GM12878 (cell line): ENCODE measurements around the gene CD300LG. TPM values are rescaled to one million over a fixed set of nuclear protein-coding genes. Genes with fewer than 3 reads are reported as not detected.

Experiments
- ATAC-seq: fragments of 200-7000 bp; cut with Tn5 transposase; 3 replicates; pipeline ENCODE4 v1.9.1; 2020; ENCODE audit warnings: mild to moderate bottlenecking, moderate library complexity
- BruUV-seq: library from RNA; stranded (reverse); fragments of 400-500 nt; replicated peaks from 2 replicates; lab custom pipeline; 2021; lab: Mats Ljungman, UMichigan
- CTCF ChIA-PET: fragments of 300-600 bp; sonication (Branson Sonifier 250); formaldehyde crosslinking; extraction: SDS; loops from one replicate; lab custom pipeline; 2021; ENCODE audit warnings: inconsistent platforms; lab: Yijun Ruan, JAX
- POLR2A ChIA-PET: fragments of 350-600 bp; formaldehyde crosslinking; extraction: SDS; loops from one replicate; lab custom pipeline; 2021; ENCODE audit warnings: inconsistent platforms; lab: Charles Lee
- RAD21 ChIA-PET: fragments of 300-600 bp; sonication (Branson Sonifier 250); formaldehyde crosslinking; loops from one replicate; lab custom pipeline; 2023; ENCODE audit warnings: antibody characterized with exemption; ENCODE audit not compliant: unreplicated experiment; lab: Charles Lee
- SMC1A ChIA-PET: fragments of 300-600 bp; sonication (Branson Sonifier 250); formaldehyde crosslinking; loops from one replicate; lab custom pipeline; 2023; ENCODE audit not compliant: unreplicated experiment, uncharacterized antibody; lab: Charles Lee
- DNase-seq: peaks from one replicate; pipeline ENCODE4 v3.0.0-alpha.2; 2011; ENCODE audit warnings: low read depth, low spot score
- FAIRE-seq: peaks from 3 replicates; lab custom pipeline; 2011; peaks lifted over from hg19 to GRCh38; lab: Jason Lieb, UNC
- H2AFZ ChIP-seq: 2 replicates; pipeline ENCODE4 v1.6.0; 2011; ENCODE audit warnings: low read depth, low read length, control low read depth; ENCODE audit not compliant: control insufficient read depth
- H3K27ac ChIP-seq: 2 replicates; pipeline ENCODE4 v1.5.1; 2011; ENCODE audit warnings: control low read depth; ENCODE audit not compliant: control insufficient read depth, insufficient read depth
- H3K27me3 ChIP-seq, 2 experiments: replicated peaks in 1 of 2; 2 replicates each; pipeline versions ENCODE4 v1.6.0 to v1.6.1; 2011; ENCODE audit warnings: low read length in 1 of 2; ENCODE audit not compliant: control insufficient read depth in 2 of 2, insufficient read depth in 2 of 2
- H3K36me3 ChIP-seq, 2 experiments: 2 replicates each; pipeline ENCODE4 v1.5.1; 2011; ENCODE audit warnings: low read length in 1 of 2; ENCODE audit not compliant: control insufficient read depth in 2 of 2, insufficient read depth in 2 of 2
- H3K4me1 ChIP-seq: 2 replicates; pipeline ENCODE4 v1.6.1; 2011; ENCODE audit warnings: mild to moderate bottlenecking, low read length, moderate library complexity, mixed read lengths; ENCODE audit not compliant: control insufficient read depth, insufficient read depth
- H3K4me2 ChIP-seq: 2 replicates; pipeline ENCODE4 v1.6.0; 2011; ENCODE audit warnings: control low read depth; ENCODE audit not compliant: control insufficient read depth, insufficient read depth
- H3K4me3 ChIP-seq: fragments of 200-600 bp; sonication (generic); 2 replicates; pipeline ENCODE4 v1.5.1; 2016
- H3K79me2 ChIP-seq: 2 replicates; pipeline ENCODE4 v1.6.0; 2011; ENCODE audit warnings: low read length; ENCODE audit not compliant: control insufficient read depth, insufficient read depth
- H3K9ac ChIP-seq: 2 replicates; pipeline ENCODE4 v1.8.0; 2011; ENCODE audit warnings: low read length, control low read depth, mixed read lengths; ENCODE audit not compliant: control insufficient read depth, insufficient read depth
- H3K9me3 ChIP-seq: replicated peaks from 3 replicates; pipeline ENCODE4 v1.5.1; 2011; ENCODE audit warnings: mild to moderate bottlenecking, low read length; ENCODE audit not compliant: control insufficient read depth, insufficient read depth
- H4K20me1 ChIP-seq: 2 replicates; pipeline ENCODE4 v1.6.0; 2011; ENCODE audit not compliant: control insufficient read depth, insufficient read depth
- BHLHE40 ChIP-seq, 2 experiments: fragments of 450-650 bp in 1 of 2; IDR thresholded peaks; 2 replicates each; pipeline ENCODE4 v1.6.1; 2011 to 2017; ENCODE audit warnings: low read depth in 2 of 2, borderline replicate concordance in 1 of 2, improper control_type of control experiment in 1 of 2, low read length in 1 of 2, mild to moderate bottlenecking in 1 of 2
- FOS ChIP-seq: IDR thresholded peaks from 3 replicates; pipeline ENCODE4 v1.6.1; 2011; ENCODE audit warnings: borderline replicate concordance; ENCODE audit not compliant: insufficient read length; ENCODE audit errors: extremely low read depth
- HCFC1 ChIP-seq: fragments of 150-350 bp; IDR thresholded peaks from 2 replicates; pipeline ENCODE4 v1.6.1; 2014; ENCODE audit warnings: low read length
- KAT2A ChIP-seq: conservative IDR thresholded peaks from 2 replicates; pipeline ENCODE4 v1.6.1; 2011; ENCODE audit warnings: low read depth, low read length; ENCODE audit not compliant: control insufficient read depth
- MXI1 ChIP-seq: fragments of 150-350 bp; IDR thresholded peaks from 2 replicates; pipeline ENCODE4 v1.6.1; 2011; ENCODE audit warnings: low read depth, mild to moderate bottlenecking, inconsistent platforms, low read length, improper control_type of control experiment
- NFIC ChIP-seq: IDR thresholded peaks from 2 replicates; pipeline ENCODE4 v1.6.1; 2012; ENCODE audit warnings: low read depth, mild to moderate bottlenecking, inconsistent platforms, low read length, moderate library complexity
- NFXL1 ChIP-seq: fragments of 450-650 bp; IDR thresholded peaks from 2 replicates; pipeline ENCODE4 v1.6.1; 2017; ENCODE audit warnings: antibody characterized with exemption, mild to moderate bottlenecking, borderline replicate concordance
- RAD21 ChIP-seq: IDR thresholded peaks from 2 replicates; pipeline ENCODE4 v1.6.1; 2011; ENCODE audit warnings: mild to moderate bottlenecking, low read depth, low read length, moderate library complexity; ENCODE audit not compliant: insufficient read depth
- SIN3A ChIP-seq: IDR thresholded peaks from 2 replicates; pipeline ENCODE4 v1.6.1; 2012; ENCODE audit warnings: low read depth, low read length, improper control_type of control experiment
- SMC3 ChIP-seq: IDR thresholded peaks from 2 replicates; pipeline ENCODE4 v1.6.1; 2011; ENCODE audit warnings: low read length, improper control_type of control experiment, borderline replicate concordance
- YY1 ChIP-seq: IDR thresholded peaks from 2 replicates; pipeline ENCODE4 v1.6.1; 2011; ENCODE audit warnings: low read depth, mild to moderate bottlenecking, low read length
- WGBS: methylation state at CpG from one replicate; pipeline ENCODE4 v1.1.6; 2016; ENCODE audit warnings: low lambda C conversion rate; ENCODE audit not compliant: insufficient replicate concordance, insufficient coverage; ENCODE audit errors: missing lambda C conversion rate; 5-methylcytosine and 5-hydroxymethylcytosine counted together
- in situ Hi-C: fragments of 300-500 bp; cut with MboI; formaldehyde crosslinking; loops from 9 replicates; pipeline ENCODE4 v1.14.3; 2018; ENCODE audit warnings: mixed read lengths
- intact Hi-C: fragments of 100-400 bp; cut with micrococcal nuclease; formaldehyde crosslinking; loops from one replicate; pipeline ENCODE4 v1.14.2; 2022; ENCODE audit not compliant: unreplicated experiment
- polyA plus RNA-seq, 11 experiments: library from polyadenylated mRNA; depleted of rRNA in 4 of 11; unstranded in 6 of 11; stranded (reverse) in 5 of 11; fragments of >200 nt; fragmentation: Nextera tagmentation in 4 of 11; fragmentation: Illumina TruSeq in 1 of 11; extraction: Ambion mirVana in 4 of 11; extraction: Trizol in 1 of 11; gene quantifications; 1 replicate in 1 of 11; 2 replicates in 10 of 11; pipeline versions ENCODE4 v1.2.1 to v1.2.3, GENCODE V29; 2011 to 2016; ENCODE audit warnings: inconsistent platforms in 2 of 11, missing spikeins in 2 of 11, low read depth in 1 of 11
- total RNA-seq, 4 experiments: library from RNA; depleted of rRNA in 3 of 4; stranded (reverse); fragments of >200 nt in 3 of 4; fragmentation: Illumina TruSeq in 1 of 4; extraction: Trizol in 1 of 4; gene quantifications; 2 replicates each; pipeline versions ENCODE4 v1.2.1 to v1.2.3, GENCODE V29; 2013 to 2021
- TF ChIP-seq, protein P1 (sequence below): fragments of 450-650 bp; IDR thresholded peaks from 2 replicates; pipeline ENCODE4 v1.6.1; 2017; ENCODE audit warnings: mild to moderate bottlenecking, moderate library complexity
- TF ChIP-seq, protein P2 (sequence below), 3 experiments: IDR thresholded peaks in 2 of 3; conservative IDR thresholded peaks in 1 of 3; 2 replicates each; pipeline ENCODE4 v1.5.1; 2011; ENCODE audit warnings: low read depth in 3 of 3, low read length in 3 of 3, mild to moderate bottlenecking in 3 of 3, control low read depth in 2 of 3, moderate library complexity in 2 of 3, inconsistent platforms in 1 of 3, mixed read lengths in 1 of 3; ENCODE audit not compliant: control insufficient read depth in 2 of 3, insufficient read depth in 1 of 3; ENCODE audit errors: extremely low read depth in 1 of 3

Gene CD300LG
- total and polyA plus RNA-seq, 10 of the 15 experiments (the other 5 are each of a cell fraction or from before 2014, with no cell fraction given): not detected

DNA sequence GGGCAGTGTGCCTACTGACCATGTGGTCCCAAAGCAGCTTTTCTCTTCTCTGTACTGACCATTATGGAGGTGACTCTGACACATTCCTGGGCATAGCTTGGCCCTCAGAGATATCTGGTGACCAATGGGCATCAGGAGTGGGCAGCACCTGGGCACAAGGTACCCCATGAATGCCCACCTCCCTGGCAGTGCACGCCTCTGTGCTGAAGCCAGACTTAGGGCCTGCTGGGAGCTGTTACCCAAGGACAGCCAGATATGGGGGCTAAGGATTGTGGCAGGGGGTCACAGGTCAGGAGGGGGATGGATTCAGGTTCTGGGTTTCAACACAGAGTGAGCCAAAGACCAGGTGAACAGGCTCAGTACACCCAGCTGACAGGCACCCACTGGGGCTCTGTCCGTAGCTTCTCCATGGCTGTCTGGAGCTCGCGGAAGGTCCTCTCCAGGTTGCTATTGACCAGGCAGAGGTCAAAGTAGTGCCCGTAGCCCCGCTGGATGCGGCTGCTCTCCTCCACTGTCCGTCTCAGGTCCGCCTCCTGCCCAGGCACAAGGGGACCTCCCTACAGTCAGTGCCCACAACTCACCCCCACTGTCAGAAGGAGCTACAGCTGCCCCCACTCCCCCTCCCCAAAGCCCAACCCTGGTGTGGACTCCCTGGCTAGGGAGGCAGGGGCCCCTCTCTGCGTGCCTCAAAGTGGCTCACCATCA, 30.6 kb downstream of the CD300LG start (continued):
- TF ChIP-seq, protein P1, sequence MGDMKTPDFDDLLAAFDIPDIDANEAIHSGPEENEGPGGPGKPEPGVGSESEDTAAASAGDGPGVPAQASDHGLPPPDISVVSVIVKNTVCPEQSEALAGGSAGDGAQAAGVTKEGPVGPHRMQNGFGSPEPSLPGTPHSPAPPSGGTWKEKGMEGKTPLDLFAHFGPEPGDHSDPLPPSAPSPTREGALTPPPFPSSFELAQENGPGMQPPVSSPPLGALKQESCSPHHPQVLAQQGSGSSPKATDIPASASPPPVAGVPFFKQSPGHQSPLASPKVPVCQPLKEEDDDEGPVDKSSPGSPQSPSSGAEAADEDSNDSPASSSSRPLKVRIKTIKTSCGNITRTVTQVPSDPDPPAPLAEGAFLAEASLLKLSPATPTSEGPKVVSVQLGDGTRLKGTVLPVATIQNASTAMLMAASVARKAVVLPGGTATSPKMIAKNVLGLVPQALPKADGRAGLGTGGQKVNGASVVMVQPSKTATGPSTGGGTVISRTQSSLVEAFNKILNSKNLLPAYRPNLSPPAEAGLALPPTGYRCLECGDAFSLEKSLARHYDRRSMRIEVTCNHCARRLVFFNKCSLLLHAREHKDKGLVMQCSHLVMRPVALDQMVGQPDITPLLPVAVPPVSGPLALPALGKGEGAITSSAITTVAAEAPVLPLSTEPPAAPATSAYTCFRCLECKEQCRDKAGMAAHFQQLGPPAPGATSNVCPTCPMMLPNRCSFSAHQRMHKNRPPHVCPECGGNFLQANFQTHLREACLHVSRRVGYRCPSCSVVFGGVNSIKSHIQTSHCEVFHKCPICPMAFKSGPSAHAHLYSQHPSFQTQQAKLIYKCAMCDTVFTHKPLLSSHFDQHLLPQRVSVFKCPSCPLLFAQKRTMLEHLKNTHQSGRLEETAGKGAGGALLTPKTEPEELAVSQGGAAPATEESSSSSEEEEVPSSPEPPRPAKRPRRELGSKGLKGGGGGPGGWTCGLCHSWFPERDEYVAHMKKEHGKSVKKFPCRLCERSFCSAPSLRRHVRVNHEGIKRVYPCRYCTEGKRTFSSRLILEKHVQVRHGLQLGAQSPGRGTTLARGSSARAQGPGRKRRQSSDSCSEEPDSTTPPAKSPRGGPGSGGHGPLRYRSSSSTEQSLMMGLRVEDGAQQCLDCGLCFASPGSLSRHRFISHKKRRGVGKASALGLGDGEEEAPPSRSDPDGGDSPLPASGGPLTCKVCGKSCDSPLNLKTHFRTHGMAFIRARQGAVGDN: no peak
- TF ChIP-seq SIN3A: no peak

DNA sequence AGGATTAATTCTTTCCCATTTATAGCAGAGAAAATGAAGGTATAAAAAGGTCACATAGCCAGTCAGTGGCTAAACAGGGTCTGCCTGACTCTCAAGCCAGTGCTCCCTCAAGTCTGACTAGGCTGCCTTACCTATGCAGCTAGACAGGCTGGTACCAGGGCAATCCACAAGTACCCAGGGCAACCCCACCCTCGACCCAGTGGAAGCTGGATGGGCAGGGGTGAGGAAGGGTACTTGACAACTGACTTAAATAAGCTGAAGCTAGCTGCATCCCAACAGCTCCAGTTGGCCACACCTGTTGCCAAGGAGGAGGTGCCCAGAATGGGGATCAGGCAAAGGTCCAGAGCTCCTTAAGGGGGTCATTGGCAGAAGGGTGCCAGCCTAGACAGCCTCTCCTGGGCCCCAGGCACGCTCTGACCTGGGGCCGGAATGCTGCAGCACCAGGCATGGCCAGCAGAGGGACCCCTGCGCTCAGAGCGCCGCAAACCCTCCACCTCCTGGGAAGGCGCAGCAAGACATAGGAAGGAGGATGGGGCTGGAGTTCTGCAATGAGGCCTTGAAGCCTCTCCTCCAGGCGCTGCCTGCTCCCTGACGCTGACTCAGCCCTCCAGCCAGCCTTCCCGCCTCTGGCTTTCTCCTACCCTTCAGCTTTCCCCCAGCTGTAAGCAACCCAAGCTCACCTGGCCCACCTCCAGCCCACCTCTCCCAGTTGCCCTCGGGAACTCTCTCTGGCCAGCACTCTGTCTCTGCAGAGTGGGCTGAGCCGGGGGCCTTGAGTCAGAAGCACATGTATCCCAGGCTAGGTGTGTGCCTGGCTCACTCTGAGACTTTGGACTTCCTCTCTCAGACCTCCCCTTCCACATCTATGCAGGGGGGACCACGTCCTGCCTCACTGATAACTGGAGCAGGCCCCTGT, 31.5 kb downstream of the CD300LG start:
- WGBS: 7% methylated on average over 13 of the region's 13 CpGs
- Histone ChIP-seq H3K9ac (no peak overlapping the region), H3K4me2 (no peak overlapping the region), H3K4me1 (no peaks in the 10 kb centered on the region), H3K36me3 (no peaks in the 10 kb centered on the region), H3K4me3 (no peak overlapping the region), H3K79me2 (no peaks in the 10 kb centered on the region), H3K27me3 (no peaks in the 10 kb centered on the region), H4K20me1 (no peaks in the 10 kb centered on the region), H3K9me3 (no peaks in the 10 kb centered on the region), H3K27ac (no peak overlapping the region), H2AFZ (no peak overlapping the region)
- intact Hi-C loops (loop anchor here (10.0 kb wide), 1 partner anchor 116 kb away; no protein-coding TSS in a partner anchor), in situ Hi-C loops (no loop called here)
- BruUV-seq: no TSS peak
- POLR2A ChIA-PET: no interaction called here
- SMC1A ChIA-PET: interaction anchor here (0.5 to 1.4 kb wide), 2 partner anchors 11 to 264 kb away, joined by 3 to 4 read pairs; no protein-coding TSS in a partner anchor
- ATAC-seq (peak; percentile 98), FAIRE-seq (peak; percentile 85), DNase-seq (no peak)
- CTCF ChIA-PET: interaction anchor here (0.6 to 2.6 kb wide), 31 partner anchors 10 to 1382 kb away, joined by 3 to 10 read pairs (median 3); partner anchors contain the start of gene CD300LG
- RAD21 ChIA-PET: interaction anchor here (0.6 to 1.2 kb wide), 2 partner anchors 290 kb away, joined by 3 read pairs; no protein-coding TSS in a partner anchor
- TF ChIP-seq YY1: 0 out of 2 replicates have a peak, but pooled peaks have one; percentile 20
- no peak for TF ChIP-seq NFIC
- TF ChIP-seq SMC3: peak; percentile 64
- no peak for TF ChIP-seq NFXL1
- no peak for TF ChIP-seq FOS
- TF ChIP-seq, protein P2, sequence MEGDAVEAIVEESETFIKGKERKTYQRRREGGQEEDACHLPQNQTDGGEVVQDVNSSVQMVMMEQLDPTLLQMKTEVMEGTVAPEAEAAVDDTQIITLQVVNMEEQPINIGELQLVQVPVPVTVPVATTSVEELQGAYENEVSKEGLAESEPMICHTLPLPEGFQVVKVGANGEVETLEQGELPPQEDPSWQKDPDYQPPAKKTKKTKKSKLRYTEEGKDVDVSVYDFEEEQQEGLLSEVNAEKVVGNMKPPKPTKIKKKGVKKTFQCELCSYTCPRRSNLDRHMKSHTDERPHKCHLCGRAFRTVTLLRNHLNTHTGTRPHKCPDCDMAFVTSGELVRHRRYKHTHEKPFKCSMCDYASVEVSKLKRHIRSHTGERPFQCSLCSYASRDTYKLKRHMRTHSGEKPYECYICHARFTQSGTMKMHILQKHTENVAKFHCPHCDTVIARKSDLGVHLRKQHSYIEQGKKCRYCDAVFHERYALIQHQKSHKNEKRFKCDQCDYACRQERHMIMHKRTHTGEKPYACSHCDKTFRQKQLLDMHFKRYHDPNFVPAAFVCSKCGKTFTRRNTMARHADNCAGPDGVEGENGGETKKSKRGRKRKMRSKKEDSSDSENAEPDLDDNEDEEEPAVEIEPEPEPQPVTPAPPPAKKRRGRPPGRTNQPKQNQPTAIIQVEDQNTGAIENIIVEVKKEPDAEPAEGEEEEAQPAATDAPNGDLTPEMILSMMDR (IDR thresholded peaks at IDR 0.05 in 2 of 3, conservative IDR thresholded peaks at IDR 0.05 in 1 of 3; ENCODE audit: control insufficient read depth in 2 of 3, extremely low read depth in 1 of 3, insufficient read depth in 1 of 3, low read depth in 3 of 3, low read length in 3 of 3): peak; percentile 84 to 99 (median 95)
- TF ChIP-seq HCFC1: no peak
- TF ChIP-seq KAT2A: no peak
- TF ChIP-seq RAD21: peak; percentile 63
- 0 out of 4 replicates have a peak, but pooled peaks of 1 of the 2 experiments have one; percentile 16 for TF ChIP-seq BHLHE40 (IDR thresholded peaks at IDR 0.05; ENCODE audit: borderline replicate concordance in 1 of 2, low read depth in 2 of 2, low read length in 1 of 2)
- TF ChIP-seq MXI1: no peak
